Hippocampal formation (tissue), 2 donors: Measurements from ENCODE around the gene EMD.
A peak's percentile ranks its signal among the peaks of the same experiment; 100 is the strongest.
"Not testable (repeated sequence)": the region's sequence is repeated elsewhere in the genome, so short reads cannot be mapped to it uniquely, and the experiment has no call there.

ENCODE experiments used
- DNase-seq, 2 donors: peaks; one replicate each; lab custom pipeline; 2025; lab: John Stamatoyannopoulos, UW

The EMD gene

GRCh38 chrX:154396363-154396762 lies 17.3 kb downstream of the EMD start:
- not testable (repeated sequence) for DNase-seq

GRCh38 chrX:154396973-154397887 lies 18.1 kb downstream of the EMD start:
- no peak for DNase-seq

- DNase-seq: peak; percentile 88
Measured at GRCh38 chrX:154397888-154398667, 19.0 kb downstream of the EMD start, which contains the start of gene RPL10. TSS of gene RPL10 (plus strand) at chrX:154398377. CDS start at chrX:154398520, 143 bp downstream.

GRCh38 chrX:154398668-154399526 lies 19.8 kb downstream of the EMD start:
- DNase-seq: peak; percentile 20 to 57

GRCh38 chrX:154399527-154400368 lies 20.7 kb downstream of the EMD start:
- no peak for DNase-seq

GRCh38 chrX:154400369-154400817 lies 21.3 kb downstream of the EMD start:
- DNase-seq: not testable (repeated sequence)

- no peak for DNase-seq
Measured at GRCh38 chrX:154401045-154401799, 22.1 kb downstream of the EMD start.

- no peak for DNase-seq
Measured at GRCh38 chrX:154401918-154402621, 23.0 kb downstream of the EMD start.

- DNase-seq: no peak
Measured at GRCh38 chrX:154402622-154403127, 23.6 kb downstream of the EMD start.

GRCh38 chrX:154403192-154403591 lies 24.1 kb downstream of the EMD start:
- DNase-seq: no peak

GRCh38 chrX:154403858-154404257 lies 24.8 kb downstream of the EMD start:
- DNase-seq: no peak

- DNase-seq: no peak
Measured at GRCh38 chrX:154404625-154405192, 25.6 kb downstream of the EMD start.

- DNase-seq: no peak
Measured at GRCh38 chrX:154408659-154409221, 29.6 kb downstream of the EMD start.

GRCh38 chrX:154409222-154409871 lies 30.3 kb downstream of the EMD start, which contains the start of gene DNASE1L1:
TSS of gene DNASE1L1 (minus strand) at chrX:154409254. CDS start at chrX:154405568, 3,686 bp downstream.
- no peak for DNase-seq

- DNase-seq: no peak
Measured at GRCh38 chrX:154411981-154412340, 32.9 kb downstream of the EMD start.

GRCh38 chrX:154412468-154412867 lies 33.4 kb downstream of the EMD start:
- DNase-seq: no peak

- DNase-seq: no peak
Measured at GRCh38 chrX:154413142-154413541, 34.0 kb downstream of the EMD start.

- DNase-seq: no peak
Measured at GRCh38 chrX:154417157-154417556, 38.1 kb downstream of the EMD start.
